HG02642 (cell line): Measurements from ENCODE around the gene TIPRL.
"Not testable (repeated sequence)": the region's sequence is repeated elsewhere in the genome, so short reads cannot be mapped to it uniquely, and the experiment has no call there.

ENCODE experiments used
- ATAC-seq: cut with Tn5 transposase; IDR thresholded peaks from one replicate; pipeline ENCODE4 v1.9.1; 2021; ENCODE audit warnings: mild to moderate bottlenecking; ENCODE audit not compliant: unreplicated experiment, poor library complexity

Gene TIPRL

DNA sequence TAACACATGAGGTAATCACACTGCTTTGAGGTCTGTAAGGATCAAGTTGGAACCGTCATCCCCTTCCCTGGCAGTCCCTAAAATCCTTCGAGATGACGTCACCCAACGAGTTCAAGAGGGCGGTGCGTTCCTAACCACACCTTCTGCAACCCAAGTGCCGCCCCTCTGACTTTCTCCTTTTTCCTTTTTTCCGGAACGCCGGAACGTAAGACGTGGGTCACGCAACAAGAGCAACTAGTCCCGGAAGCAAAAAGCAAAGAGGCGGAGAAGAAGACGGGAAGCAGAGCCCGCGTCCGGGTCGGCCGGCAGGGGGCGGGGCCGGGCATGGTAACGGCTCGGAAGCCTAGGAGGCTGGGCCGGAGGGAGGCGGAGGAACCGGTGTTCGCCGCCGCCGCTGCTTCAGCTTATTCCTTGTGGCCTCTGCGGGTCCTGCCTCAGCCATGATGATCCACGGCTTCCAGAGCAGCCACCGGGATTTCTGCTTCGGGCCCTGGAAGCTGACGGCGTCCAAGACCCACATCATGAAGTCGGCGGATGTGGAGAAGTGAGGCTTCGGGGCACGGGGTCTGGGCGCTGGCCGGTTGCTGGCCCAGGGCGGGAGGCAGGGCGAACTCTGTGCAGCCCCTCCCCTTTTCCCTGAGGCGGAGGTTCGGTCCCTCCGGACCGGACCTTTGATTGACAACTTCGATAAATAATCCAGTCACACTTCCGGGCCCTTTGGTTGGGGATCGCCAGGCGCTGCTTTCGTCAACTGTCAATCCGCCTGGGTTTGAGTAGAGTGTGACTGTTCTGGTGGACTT, at the start of gene TIPRL:
Gene TIPRL (plus strand): TSS at position 325 of the 800 bp plus-strand sequence. CDS start 116 bp downstream, at position 441.
- ATAC-seq = peak; percentile 96

DNA sequence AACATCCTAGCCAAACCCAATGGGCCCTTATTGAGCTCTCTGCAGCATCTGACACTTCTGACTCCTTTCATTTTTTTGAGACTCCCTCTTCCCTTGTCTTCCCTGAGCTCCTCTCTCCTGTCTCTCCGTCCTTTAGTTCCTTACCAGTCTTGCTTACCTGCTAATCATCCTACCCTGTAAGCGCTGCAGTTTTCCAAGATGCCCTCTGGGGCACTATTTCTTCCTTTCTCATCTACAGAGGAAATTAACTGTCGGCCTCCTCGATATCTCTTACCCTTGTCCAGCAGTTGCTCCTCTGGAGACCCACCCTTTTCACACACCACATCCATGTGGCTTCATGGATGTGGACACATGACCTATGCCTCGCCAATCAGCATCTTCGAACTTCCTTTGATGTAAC, 48.8 kb upstream of the TIPRL start:
- no peak for ATAC-seq

DNA sequence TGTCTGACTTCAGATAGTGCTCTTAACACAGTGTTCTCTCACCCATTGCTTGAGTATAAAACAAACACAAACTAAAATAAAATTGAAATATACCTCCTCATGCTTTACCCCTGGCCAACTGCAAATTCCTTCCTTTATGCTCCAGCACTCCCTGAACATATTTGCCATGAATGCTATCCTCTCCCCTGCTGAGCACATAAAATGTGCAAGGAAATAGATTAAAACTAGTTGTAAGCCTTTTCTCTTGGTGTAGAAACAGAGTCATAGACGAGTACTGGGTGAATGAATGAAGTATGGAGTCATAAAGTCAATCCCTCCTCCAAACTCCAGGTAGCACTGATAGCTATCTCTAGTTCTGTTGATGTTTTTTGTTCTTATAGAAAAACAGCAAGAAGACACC, 44.6 kb upstream of the TIPRL start:
- no peak for ATAC-seq

DNA sequence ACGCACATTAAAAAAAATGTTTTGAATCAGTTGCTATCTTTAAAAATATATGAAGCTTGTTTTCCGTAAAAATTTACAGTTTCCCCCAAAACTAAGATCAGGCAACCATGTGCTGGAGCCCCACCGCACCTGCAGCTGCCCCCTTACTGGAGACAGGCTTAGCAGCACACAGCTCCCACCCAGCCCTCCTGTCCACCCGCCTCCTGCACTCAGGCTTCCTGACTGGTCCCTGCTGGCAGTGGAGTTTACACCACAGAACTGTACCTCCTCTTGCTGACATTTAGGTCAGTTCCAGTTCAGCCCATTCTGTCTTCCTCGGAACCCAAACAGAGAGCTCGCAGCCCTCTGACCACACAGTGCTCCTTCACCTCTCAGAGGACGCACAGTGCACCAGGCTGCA, 44.1 kb upstream of the TIPRL start:
- ATAC-seq = no peak

DNA sequence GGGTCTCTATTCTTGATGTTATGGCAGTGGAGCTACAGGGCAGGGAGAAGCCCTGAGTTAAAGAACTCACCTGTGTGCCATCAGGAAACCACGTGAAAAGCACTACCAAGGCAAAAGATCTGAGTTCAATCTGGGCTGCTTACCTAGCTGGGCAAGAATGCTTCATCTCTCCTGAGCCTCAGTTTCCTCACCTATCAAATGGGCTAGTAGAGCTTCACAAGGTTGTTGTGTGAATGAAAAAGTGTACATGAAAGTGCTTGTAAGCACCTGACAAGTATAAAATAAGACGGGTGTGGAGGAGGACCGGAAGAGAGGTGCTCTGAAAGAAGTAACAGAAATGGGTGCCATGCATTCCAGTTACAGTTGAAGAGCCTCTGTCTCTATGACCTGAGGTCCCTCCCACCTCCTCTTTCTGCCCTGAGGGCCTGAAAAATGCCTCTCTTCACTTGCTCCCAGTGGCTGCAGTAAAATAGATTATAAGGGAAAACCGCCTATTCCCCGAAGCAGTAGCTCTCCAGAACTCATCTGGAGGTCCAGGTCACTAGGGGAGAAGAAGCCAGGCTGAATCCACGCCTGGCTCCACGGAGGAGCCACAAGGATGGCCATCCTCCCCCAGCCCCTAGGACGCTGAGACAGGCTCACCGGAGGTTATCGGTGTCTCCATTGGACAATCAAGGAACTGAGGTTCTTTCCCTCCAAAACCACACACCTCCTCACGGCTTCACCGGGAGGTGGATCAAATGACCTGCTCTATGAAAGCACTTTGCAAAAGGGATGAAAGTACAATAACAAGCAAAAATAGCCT, 43.4 kb upstream of the TIPRL start:
- no peak for ATAC-seq

DNA sequence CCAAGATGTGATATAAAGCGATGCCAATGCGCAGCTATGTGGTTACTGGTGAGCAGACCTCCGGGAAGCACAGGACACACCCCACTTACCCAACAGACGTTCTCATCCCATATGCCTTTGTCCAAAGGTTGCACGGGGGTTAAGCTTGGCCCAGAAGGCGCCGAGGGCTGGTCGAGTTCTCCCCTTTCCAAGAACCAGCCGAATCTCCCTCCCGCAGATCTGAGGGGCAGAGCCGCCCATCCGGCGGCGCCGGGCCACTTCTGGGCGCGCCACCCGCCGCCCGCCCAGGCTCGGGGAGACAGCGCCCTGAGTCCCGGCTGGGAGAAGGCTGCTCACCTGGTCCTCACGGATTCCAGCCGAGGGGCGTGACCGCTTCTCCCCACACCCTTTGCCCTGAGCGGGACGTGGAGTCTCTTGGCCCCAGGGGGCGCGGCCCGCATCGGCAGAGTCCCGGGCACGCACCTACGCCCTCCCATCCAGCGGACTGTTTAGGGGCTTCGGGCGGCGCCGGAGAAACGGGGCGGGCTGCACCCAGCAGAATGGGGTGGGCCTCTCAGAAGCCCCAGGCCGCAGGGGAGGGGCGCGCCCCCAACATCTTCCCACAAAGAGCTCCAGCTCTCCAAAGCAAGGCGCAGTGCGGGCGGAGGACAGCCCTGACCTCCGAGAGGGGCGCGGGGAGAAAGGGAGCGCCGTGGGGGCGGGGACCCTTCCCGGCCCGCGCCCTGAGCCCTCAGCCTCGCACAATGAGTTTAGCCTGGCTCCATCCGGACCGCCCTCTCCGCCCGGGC, 42.6 kb upstream of the TIPRL start:
- ATAC-seq = peak; percentile 28

DNA sequence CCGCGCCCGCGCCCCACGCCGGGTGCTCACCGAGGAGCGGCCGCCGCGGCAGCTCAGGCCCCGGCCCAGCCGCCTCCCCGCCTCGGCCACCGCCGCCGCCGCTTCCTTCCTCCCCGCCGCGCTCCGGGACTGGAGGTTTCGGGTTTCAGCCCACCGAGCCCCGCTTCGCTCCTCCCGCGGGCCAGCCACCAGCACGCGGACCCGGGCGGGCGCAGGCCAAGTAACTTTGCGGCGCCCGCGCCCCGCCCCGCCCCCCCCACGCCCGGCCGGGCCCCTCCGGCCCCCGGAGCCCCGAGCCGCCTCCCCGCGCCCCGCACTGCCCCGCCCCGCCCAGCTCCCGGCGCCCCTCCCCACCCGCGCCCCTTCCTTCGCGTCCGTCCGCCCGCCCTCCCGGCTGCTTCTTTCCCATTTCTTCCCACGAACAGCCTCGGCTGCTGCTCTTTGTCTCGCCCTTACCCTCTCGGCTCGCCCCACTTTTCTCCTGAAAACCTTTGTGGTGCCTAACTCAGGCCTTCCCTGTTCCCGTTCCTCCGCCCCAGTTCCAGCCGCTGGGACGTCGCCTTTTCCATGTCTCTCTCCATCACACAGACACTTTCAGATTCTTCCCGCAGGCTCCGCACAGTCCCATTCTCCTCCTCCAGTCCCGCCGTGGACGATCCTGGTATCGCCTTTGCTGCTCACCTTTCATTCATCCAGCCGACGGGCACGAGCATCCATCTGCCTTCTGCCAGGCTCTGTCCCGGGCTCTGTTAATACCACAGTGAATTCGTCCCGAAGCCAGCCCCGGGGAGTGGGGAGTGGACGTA, 41.9 kb upstream of the TIPRL start, which contains the start of gene GPR161:
Gene GPR161 (minus strand): TSS at position 222 of the 806 bp plus-strand sequence. CDS start 32,080 bp downstream, outside the sequence.
- peak; percentile 54 for ATAC-seq

DNA sequence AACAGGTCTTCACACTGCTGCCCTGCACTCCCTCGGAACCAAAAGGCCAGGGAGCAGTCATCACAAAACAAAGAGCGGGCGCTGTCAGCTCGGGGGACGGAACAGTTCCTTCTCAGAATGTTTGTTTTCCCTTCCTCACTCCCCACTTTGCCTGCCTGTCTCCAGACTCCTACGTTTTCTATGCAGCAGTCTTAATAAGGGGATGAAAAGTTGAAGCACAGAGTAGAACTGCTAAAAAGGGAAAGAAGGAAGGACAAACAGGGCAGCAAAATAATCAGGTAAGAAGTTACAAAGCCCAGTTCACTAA, 41.3 kb upstream of the TIPRL start:
- ATAC-seq = no peak

DNA sequence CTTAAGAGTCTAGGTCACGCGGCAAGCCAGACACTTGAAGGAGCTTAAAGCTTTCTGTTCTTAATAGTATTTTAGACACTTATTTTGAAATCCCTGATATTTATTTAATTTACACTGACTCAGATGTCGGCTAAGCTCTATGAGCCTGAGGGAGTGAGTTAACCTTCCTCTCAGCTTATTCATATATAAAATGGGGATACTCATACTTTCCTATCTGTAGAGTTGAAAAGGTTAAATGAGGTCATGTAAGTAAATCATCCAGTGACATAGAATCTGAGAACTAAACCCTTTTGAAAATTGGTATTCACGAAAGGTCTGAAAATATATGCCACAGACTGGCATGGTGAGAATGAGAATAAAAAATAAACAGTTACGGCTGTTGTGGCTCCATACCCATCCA, 40.6 kb upstream of the TIPRL start:
- no peak for ATAC-seq

DNA sequence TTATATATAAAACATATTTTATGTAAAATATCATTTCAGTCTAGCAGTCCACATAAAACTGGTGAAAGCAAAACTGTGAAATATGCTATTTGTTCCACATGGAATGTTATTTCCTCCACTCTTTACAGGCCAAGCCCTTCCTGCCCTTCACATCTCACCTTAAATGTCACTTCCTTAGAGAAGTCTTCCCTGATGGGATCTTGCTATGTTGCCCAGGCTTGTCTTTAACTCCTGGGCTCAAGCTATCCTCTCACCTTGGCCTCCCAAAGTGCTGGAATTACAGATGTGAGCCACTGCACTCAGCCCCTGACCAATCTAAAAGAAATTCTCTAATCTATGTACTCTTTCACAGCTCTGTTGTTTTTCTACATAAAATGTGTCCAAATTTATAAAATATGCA, 39.7 kb upstream of the TIPRL start:
- no peak for ATAC-seq

DNA sequence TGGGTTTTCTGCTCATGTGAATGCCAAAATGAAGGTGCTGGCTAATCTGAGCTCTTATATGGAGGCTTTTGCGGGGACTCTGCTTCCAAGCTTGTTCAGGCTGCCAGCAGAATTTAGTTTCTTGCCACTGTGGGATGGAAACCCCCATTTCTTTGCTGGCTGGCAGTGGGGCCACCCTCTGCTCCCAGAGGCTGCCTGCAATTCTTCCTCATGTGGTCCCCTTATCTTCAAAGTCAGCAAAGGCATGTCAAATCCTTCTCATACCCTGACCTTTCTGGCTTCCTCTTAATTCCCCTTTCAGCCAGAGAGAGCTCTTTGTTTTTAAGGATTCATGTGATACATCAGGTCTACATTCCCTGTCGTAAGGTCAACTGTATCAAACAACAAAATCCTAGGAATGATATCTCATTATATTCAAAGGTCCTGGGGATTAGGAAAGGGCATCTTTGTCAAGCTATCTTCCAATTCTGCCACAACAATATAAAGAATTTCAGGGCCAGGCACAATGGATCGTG, 36.8 kb upstream of the TIPRL start:
- no peak for ATAC-seq

DNA sequence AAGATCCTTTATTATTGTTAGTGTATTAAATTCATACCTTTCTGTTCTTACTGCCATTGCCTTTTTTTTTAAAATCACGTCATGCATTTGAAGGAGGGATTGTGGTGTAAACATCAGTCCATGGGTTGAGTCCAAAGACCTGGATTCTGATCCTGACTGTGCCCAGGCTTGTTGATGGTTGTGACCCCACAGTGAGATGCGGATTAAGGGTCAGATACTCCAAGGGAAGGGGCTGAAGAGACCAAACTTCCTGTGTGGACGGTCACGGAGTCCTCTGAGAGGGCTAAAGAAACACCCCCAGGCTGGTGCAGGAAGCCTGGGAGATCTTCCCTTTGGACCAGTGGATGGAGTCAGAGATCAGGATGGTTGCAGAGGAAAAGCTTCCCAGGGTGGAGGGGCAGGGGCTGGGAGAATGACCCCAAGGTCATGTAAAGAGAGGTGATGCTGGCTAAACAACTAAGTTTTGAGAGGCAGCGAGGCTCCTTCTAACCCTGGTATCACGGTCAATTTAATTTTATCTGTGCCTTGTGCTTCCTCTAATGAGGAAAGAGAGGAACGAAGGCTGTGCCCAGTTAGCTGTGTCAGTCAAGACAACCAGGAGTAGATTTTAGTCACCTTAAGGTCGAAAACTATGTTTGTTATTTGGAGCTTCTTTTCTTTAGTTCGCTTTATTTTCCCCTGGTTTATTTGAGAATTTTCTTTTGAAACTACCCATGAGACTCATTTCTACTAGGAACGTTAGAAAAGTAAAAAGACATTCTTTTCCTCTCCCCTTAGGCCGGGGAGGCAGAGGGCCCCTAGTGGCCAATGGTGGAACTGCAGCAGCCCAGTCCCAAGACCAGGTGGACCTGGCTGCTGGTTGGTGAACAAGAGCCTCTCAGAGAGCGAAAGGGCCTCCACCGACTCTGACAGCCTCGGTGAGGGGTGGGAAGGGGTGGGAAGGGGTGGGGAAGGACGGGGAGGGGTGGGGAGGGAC, 33.3 kb upstream of the TIPRL start:
- ATAC-seq = peak; percentile 91

DNA sequence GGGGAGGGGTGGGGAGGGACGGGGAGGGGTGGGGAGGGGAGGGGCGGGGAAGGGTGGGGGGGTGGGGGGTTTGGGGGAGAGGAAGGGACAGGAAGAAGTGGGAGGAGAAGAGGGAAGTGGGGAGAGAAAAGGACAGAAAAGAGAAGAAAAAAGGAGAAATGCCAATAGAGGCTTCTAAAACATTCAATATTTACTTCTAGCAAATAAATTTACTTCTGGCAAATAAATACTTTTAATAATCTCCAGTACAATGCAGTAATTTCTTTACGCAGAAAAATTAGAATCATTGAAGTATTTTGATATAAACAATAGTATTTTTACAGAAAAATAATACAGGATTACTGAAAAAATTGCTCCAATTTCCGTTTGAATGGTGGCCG, 32.6 kb upstream of the TIPRL start:
- no peak for ATAC-seq

DNA sequence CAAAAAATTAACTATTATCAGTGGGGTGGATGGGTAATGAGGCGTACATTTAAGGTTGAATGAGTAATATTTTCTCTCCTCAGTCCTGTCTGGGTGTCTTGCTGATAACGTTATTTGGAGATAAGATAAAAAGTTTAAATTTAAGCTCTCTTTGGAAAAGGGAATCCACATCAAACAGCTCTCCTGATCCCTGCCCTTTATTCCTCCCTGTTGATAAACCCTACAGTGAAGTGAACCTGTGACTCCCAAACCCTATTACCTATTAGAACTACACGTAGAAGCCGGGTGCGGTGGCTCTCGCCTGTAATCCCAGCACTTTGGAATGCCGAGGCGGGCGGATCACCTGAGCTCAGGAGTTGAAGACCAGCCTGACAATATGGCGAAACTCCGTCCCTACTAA, 32.1 kb upstream of the TIPRL start:
- ATAC-seq = no peak

DNA sequence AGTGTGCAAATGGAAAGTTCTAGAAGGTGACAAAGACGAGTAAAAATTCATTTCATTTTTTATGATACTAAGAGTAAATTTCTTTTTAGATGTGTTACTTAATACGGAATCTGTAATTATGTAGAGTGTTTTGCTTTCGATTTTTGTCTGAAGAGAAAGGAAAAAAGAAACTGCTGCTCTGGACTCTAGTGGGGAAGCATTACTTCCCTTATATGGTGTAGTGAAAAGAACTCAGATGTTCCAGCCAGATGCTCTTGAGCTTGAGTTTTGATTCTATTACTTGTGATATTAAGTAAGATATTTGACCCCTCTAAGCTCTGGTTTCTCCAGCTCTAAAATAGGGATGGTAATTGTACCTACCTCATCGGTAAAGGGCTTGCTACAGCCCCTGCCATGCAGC, 29.8 kb upstream of the TIPRL start:
- ATAC-seq = peak; percentile 68

DNA sequence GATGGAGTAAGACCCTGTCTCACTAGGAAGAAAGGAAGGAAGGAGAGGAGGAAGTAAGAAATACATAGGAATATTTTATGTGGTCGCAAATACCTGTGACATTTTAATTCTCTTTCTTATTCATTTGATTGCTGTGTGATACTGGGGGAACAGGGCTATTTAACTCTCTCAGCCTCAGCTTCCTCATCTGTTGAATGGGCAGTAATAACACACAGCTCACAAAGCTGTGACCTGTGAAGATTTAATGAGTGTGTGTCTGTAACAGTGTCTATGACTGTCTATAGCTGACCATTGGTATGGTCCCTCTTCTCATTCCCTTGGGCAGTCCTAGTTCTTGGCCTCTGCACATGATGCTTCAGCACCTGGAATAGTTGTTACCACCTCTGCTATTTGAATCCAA, 28.5 kb upstream of the TIPRL start:
- ATAC-seq = no peak

DNA sequence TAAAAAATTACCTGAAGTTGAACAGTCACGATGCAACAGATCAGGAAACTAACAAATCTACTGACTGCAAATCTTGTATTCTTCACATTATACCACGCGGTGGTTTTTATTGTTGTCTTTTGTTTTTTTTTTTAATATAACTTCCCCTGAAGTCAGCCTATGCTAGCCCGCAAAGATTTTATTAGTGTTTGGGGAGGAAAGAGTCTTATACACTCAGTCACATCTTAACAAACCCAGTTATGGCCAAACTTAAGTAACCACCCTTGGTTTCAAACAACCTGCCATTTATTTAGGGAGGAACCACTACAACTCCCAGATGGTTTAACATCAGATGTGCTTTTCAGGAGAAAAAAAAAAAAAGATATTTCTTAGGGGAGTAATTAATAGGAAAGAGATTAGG, 26.8 kb upstream of the TIPRL start:
- ATAC-seq = no peak

DNA sequence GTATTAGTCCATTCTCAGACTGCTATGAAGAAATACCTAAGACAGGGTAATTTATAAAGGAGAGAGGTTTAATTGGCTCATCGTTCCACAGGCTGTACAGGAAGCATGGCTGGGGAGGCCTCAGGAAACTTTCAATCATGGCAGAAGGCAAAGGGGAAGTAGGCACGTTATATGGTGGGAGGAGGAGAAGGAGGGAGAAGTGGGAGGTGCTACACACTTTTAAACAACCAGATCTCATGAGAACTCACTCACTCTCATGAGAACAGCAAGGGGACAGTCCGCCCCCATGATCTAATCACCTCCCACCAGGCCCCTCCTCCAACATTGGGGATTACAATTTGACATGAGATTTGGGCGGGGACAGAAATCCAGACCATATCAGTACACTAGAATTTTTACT, 24.1 kb upstream of the TIPRL start:
- ATAC-seq = not testable (repeated sequence)

DNA sequence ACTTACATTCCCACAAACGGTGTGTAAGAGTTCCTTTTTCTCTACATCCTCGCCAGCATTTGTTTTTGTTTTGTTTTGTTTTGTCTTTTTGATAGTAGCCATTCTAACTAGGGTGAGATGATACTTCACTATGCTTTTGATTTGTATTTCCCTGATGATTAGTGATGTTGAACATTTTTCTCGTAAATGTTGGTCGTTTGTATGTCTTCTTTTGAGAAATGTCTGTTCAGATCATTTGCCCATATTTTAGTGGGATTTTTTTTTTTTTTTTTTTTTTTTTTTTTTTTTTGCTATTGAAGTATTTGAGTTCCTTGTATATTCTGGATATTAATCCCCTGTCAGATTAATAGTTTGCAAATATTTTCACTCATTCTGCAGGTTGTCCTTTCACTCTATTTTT, 22.9 kb upstream of the TIPRL start:
- ATAC-seq = no peak
